SK-N-MC (cell line): Measurements from ENCODE around the gene COASY.

Experiments used
- EZH2 ChIP-seq: fragments of 200-600 bp; sonication (generic); IDR thresholded peaks from one replicate; pipeline ENCODE4 v1.6.1; 2017; ENCODE audit warnings: antibody characterized with exemption
- POLR2AphosphoS5 ChIP-seq: IDR thresholded peaks from 2 replicates; pipeline ENCODE4 v1.6.1; 2012; ENCODE audit warnings: mild to moderate bottlenecking, low read depth, low read length, borderline replicate concordance

GRCh38 chr17:42578282-42578869 lies 16.4 kb downstream of the COASY start:
- no peak for TF ChIP-seq EZH2
- TF ChIP-seq POLR2AphosphoS5, result no peak
